Tibial nerve (tissue), 4 donors: ENCODE data around the gene PRRT1. TPM values are rescaled to one million over a fixed set of nuclear protein-coding genes. Genes with fewer than 3 reads are reported as not detected.

Source experiments
- DNase-seq, 2 donors: peaks; one replicate each; pipeline ENCODE4 v3.0.0-alpha.2; 2019; ENCODE audit warnings: low spot score in 2 of 2
- H3K27ac ChIP-seq, 4 donors: fragments of 200-600 bp; sonication (generic) in 3 of 4; one replicate each; pipeline ENCODE4 v1.5.1; 2017 to 2019; ENCODE audit warnings: mild to moderate bottlenecking in 1 of 4
- H3K27me3 ChIP-seq, 2 donors: fragments of 200-600 bp; sonication (generic) in 1 of 2; one replicate each; pipeline versions ENCODE4 v1.5.1 to v1.6.0; 2017 to 2019
- H3K36me3 ChIP-seq, 3 donors: fragments of 200-600 bp; sonication (generic); one replicate each; pipeline ENCODE4 v1.5.1; 2018 to 2019
- H3K4me1 ChIP-seq, 4 donors: fragments of 200-600 bp; sonication (generic) in 3 of 4; one replicate each; pipeline ENCODE4 v1.5.1; 2017 to 2019
- H3K4me3 ChIP-seq, 4 donors: fragments of 200-600 bp; sonication (generic) in 3 of 4; one replicate each; pipeline ENCODE4 v1.5.1; 2017 to 2019; ENCODE audit warnings: mild to moderate bottlenecking in 1 of 4, moderate library complexity in 1 of 4
- H3K9me3 ChIP-seq, 4 donors: fragments of 200-600 bp; sonication (generic) in 3 of 4; one replicate each; pipeline ENCODE4 v1.5.1; 2017 to 2019
- EP300 ChIP-seq, 2 donors: sonication (generic); formaldehyde crosslinking; IDR thresholded peaks; one replicate each; pipeline ENCODE4 v1.6.1; 2017; ENCODE audit warnings: antibody characterized with exemption in 2 of 2, mild to moderate bottlenecking in 1 of 2
- POLR2A ChIP-seq, 2 donors: fragments of 450-650 bp; IDR thresholded peaks; one replicate each; pipeline ENCODE4 v1.6.1; 2017; ENCODE audit warnings: antibody characterized with exemption in 2 of 2, mild to moderate bottlenecking in 2 of 2, moderate library complexity in 2 of 2
- WGBS, 2 donors: methylation state at CpG; one replicate each; pipeline ENCODE4 v1.1.5; 2018; 5-methylcytosine and 5-hydroxymethylcytosine counted together
- total RNA-seq, 4 donors: library from RNA; depleted of rRNA; stranded (reverse); fragments of >200 nt; gene quantifications; one replicate each; pipeline ENCODE4 v1.1.0, GENCODE V29; 2016
- TF ChIP-seq, protein P1 (sequence below), 5 experiments: fragments of 200-600 bp in 3 of 5; fragments of 450-650 bp in 2 of 5; sonication (generic) in 3 of 5; IDR thresholded peaks; one replicate each; pipeline ENCODE4 v1.5.1; 2016 to 2019; ENCODE audit warnings: antibody characterized with exemption in 5 of 5, mild to moderate bottlenecking in 3 of 5, moderate library complexity in 2 of 5

PRRT1 gene
- total RNA-seq, 4 donors from 2014 or later: 0.21 to 2.7 (median 1.7) TPM

GRCh38 chr6:32183030-32183429 lies 31.3 kb upstream of the PRRT1 start:
- Histone ChIP-seq H3K27me3 (no peaks in the 10 kb centered on the region), H3K9me3 (no peaks in the 10 kb centered on the region), H3K36me3 (peaks cover 0 to 66% (median 22%) of the 10 kb centered on the region in 3 donors), H3K27ac (peak overlapping the region in 3 of 4 donors; percentile 40 to 100 (median 97)), H3K4me1 (peaks cover 0 to 82% (median 26%) of the 10 kb centered on the region in 4 donors), H3K4me3 (no peak overlapping the region)
- no peak for DNase-seq
- no peak for TF ChIP-seq EP300 (IDR thresholded peaks at IDR 0.05)
- no peak for TF ChIP-seq POLR2A (IDR thresholded peaks at IDR 0.05)
- TF ChIP-seq, protein P1, sequence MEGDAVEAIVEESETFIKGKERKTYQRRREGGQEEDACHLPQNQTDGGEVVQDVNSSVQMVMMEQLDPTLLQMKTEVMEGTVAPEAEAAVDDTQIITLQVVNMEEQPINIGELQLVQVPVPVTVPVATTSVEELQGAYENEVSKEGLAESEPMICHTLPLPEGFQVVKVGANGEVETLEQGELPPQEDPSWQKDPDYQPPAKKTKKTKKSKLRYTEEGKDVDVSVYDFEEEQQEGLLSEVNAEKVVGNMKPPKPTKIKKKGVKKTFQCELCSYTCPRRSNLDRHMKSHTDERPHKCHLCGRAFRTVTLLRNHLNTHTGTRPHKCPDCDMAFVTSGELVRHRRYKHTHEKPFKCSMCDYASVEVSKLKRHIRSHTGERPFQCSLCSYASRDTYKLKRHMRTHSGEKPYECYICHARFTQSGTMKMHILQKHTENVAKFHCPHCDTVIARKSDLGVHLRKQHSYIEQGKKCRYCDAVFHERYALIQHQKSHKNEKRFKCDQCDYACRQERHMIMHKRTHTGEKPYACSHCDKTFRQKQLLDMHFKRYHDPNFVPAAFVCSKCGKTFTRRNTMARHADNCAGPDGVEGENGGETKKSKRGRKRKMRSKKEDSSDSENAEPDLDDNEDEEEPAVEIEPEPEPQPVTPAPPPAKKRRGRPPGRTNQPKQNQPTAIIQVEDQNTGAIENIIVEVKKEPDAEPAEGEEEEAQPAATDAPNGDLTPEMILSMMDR (IDR thresholded peaks at IDR 0.05): no peak
- 67 to 72% methylated on average over 3 of the region's 3 CpGs for WGBS, 2 donors

- Histone ChIP-seq H3K36me3 (peaks cover 0 to 62% (median 22%) of the 10 kb centered on the region in 3 donors), H3K27me3 (no peaks in the 10 kb centered on the region), H3K4me3 (no peak overlapping the region), H3K9me3 (no peaks in the 10 kb centered on the region), H3K4me1 (peaks cover 0 to 78% (median 22%) of the 10 kb centered on the region in 4 donors), H3K27ac (peak overlapping the region in 3 of 4 donors; percentile 40 to 100 (median 97))
- no peak for DNase-seq
- WGBS, 2 donors: 65 to 74% methylated on average over 9 to 10 of the region's 10 CpGs
- TF ChIP-seq EP300 (IDR thresholded peaks at IDR 0.05) (no peak), POLR2A (IDR thresholded peaks at IDR 0.05) (no peak)
- TF ChIP-seq, protein P1 (IDR thresholded peaks at IDR 0.05): no peak
Observed at GRCh38 chr6:32182555-32182981, 30.8 kb upstream of the PRRT1 start.

DNA sequence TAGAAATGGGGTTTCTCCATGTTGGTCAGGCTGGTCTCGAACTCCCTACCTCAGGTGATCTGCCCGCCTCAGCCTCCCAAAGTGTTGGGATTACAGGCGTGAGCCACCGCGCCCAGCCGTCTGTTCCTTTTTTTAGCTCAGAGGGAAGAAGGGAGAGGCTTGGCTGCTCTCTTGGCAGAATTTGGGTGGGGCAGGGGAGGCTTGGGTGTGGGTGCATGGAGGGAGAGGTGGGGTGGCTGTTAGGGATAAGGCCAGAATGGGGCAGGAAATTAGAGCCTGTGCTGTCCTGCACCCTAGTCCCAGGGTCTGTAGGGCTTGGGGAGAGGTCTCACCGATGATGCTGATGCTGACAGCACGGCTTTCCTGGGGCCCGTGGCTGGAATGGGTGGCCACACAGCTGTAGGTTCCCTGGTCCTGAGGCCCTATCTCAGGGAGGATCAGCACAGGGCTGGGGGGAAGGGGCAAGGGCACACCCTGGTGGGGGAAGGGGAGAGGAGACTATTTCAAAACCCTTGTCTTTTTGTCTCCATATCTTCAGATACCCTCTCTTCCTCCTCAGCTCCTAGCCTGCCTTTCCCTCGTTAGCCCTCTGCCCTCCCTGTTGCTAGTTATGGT lies 30.3 kb upstream of the PRRT1 start:
- peaks cover 0 to 56% (median 19%) of the 10 kb centered on the region in 3 donors for H3K36me3 ChIP-seq
- peaks cover 0 to 75% (median 17%) of the 10 kb centered on the region in 4 donors for H3K4me1 ChIP-seq
- WGBS, 2 donors: 72 to 85% methylated on average over 10 of the region's 10 CpGs
- TF ChIP-seq EP300 (IDR thresholded peaks at IDR 0.05): no peak
- TF ChIP-seq POLR2A (IDR thresholded peaks at IDR 0.05): no peak
- TF ChIP-seq, protein P1 (IDR thresholded peaks at IDR 0.05): no peak
- no peak for DNase-seq
- peak overlapping the region in 2 of 4 donors; percentile 97 to 100 for H3K27ac ChIP-seq
- no peak overlapping the region for H3K4me3 ChIP-seq
- H3K9me3 ChIP-seq: no peaks in the 10 kb centered on the region
- H3K27me3 ChIP-seq: no peaks in the 10 kb centered on the region

DNA sequence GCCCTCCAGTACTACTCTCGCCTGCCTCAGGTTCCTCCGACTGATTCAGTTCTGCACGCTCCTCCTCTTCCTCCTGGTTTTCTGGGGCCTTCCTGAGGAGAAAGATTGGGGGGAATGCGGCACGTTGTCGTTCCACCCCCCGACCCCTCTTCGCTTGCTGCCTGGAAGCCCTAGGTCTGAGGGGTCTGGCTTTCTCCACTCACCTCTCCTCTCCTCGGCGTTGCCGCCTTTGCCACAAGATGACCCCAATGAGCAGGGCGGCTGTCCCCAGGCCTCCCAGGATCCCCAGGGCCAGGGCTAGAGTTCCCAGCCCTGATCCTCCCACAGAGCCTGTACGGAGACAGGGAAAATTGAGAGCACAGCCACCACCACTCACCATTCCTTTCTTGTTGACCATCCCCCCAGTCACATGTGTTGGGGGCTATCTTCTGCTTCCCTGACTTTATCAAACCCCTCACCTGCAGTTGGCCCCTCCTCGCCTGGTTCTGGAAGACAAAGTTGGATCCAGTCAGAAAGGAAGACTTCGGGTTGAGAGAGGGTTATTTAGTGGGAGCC lies 29.5 kb upstream of the PRRT1 start:
- 80% methylated on average over 15 of the region's 15 CpGs for WGBS, 2 donors
- peaks cover 0 to 75% (median 19%) of the 10 kb centered on the region in 4 donors for H3K4me1 ChIP-seq
- no peak for DNase-seq

More for the DNA sequence above, 29.5 kb upstream of the PRRT1 start:
- Histone ChIP-seq H3K4me3 (no peak overlapping the region), H3K36me3 (peaks cover 0 to 48% (median 16%) of the 10 kb centered on the region in 3 donors), H3K9me3 (no peaks in the 10 kb centered on the region), H3K27me3 (no peaks in the 10 kb centered on the region), H3K27ac (peak overlapping the region in 2 of 4 donors; percentile 97 to 100)
- TF ChIP-seq EP300 (IDR thresholded peaks at IDR 0.05) (no peak), POLR2A (IDR thresholded peaks at IDR 0.05) (no peak)
- TF ChIP-seq, protein P1 (IDR thresholded peaks at IDR 0.05): no peak
